GM21786 (cell line): Measurements from ENCODE around the gene DPY19L3.
A peak's percentile ranks its signal among the peaks of the same experiment; 100 is the strongest.
"Not testable (repeated sequence)": the region's sequence is repeated elsewhere in the genome, so short reads cannot be mapped to it uniquely, and the experiment has no call there.

Experiments used
- ATAC-seq: cut with Tn5 transposase; IDR thresholded peaks from one replicate; pipeline ENCODE4 v1.9.1; 2021; ENCODE audit not compliant: unreplicated experiment

The DPY19L3 gene

DNA sequence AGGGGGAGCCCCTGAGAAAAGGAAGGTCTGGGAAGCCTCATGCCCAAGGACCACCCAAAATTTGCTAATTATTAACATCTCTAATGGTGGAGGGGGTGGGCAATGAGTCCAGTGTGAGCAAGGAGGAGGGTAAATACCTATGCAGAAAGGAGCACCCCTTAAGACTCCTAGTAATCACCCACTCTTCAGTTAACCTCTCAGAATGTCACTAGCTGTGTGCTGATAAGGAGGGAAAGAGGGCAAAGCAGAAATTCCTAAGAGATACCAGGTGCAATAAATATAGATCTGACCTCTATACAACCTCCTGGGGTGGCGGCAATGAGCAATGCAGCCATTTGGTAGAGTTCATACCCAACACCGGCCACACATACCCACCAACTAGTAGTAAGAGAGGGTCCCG is 12.7 kb upstream of the DPY19L3 start:
- no peak for ATAC-seq

DNA sequence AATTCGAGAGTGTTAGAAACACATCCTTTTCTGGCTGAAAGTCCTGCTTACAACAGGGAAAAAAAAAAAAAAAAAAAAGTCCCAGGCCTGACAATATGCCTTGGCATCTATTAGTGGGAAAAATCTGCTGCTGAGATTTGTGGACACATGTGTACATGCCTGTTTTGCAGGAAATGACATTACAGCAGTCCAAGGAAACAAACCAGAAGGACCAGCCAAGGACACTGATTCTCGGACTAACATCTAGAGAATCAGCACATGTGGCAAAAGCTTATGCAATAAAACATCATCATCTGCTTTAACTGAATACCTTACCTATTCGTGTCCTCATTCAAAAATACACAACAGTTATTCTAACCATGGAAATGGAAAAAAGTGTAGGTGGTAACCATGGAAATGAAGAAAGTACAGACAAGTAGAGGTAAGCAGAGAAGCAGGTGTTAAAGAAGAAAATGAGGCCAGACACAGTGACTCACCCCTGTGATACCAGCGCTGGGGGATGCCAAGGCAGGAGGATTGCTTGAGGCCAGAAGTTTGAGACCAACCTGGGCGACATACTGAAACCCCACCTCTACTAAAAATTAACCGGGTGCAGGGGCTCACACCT is 9.4 kb upstream of the DPY19L3 start:
- no peak for ATAC-seq

DNA sequence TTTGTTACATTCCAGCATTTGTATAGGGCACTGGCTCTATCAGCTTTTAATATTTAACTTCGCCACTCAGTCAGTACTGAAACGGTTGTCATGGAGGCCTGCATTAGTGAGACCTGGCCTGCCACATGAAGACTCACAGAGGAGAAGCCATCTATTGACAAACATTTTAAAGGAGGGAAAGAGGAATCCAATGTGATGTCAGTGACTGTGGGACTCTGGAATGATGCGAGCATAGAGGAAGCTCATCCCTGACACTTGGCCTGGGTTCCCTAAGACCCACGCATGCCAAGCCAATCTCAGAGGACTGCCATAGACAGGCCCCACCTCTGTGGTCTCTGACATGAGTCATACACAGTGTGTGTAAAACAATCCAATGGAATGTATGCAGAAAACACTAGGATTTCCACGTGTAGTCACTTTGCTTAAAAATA is 7.9 kb upstream of the DPY19L3 start:
- ATAC-seq = no peak

DNA sequence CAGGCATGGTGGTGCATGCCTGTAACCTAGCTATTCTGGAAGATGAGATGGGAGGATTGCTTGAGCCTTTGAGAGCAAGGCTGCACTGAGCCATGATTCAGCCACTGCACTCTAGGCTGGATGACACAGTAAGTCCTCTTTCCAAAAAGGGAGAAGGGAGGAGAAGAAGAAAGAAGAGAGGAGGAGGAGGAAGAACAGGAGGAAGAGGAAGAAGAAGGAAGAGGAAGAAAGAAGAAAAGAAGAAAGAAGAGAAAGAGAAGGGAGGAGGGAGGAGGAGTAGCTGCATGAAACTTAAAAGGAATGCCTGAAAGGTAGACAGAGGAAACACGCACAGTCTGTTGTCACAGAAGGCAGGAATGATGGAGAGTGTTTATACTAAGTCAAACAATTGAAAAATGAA is 3.6 kb upstream of the DPY19L3 start:
- no peak for ATAC-seq

DNA sequence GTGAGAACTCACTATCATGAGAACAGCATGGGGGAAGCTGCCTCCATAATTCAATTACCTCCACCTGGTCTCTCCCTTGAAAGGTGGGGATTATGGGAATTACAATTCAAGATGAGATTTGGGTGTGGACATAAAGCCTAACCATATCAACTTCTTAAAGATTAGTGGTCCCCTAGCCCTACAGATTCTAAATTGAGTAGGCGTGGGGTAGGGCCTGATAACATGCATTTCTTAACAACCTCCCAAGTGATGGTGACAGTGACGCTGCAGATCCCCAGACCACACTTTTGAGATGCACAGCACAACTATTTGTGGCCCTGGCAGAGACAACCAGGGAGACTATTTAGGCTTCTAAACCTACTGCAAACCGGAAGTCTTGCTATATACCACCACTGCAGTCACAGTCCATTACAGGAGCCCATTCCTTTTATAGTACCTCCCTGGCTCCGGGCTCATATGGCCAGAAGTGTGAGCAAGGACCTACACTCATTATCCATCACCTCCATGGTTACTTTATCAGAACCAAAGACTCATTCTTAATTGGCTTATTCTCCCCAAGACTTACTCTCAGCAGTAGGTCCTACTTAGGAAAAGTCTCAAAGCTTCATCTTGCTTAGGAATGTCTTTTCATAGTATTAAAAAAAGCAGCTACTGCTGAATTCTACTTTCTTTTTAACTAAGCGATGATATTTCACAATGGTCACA is 2.1 kb upstream of the DPY19L3 start:
- ATAC-seq = no peak

DNA sequence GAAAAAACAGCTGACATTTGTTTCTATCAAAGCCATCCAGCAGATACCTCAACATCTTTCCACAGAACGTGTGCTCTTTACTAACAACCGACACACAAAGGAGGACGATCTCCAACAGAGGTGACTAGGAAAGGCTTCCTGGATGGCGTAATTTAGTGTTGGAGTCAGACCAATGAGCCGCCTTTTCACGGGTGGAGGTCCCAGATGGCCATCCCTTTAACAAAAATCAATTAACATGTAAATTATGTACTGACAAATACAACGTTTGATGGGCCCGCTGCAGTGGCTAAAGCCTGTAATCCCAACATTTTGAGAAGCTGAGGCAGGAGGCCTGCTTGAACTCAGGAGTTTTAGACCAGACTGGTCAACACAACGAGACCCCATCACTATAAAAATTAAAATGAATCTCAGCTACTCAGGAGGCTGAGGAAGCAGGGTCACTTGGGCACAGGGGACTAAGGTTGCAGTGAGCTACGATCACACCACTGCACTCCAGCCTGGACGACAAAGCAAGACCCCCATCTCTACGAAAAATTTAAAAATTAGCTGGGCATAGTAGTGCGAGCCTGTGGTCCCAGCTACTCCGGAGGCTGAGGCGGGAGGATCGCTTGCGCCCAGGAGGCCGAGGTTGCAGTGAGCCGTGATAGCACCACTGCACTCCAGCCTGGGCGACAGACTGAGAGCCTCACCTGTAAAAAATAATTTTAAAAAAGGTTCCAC is 1.2 kb upstream of the DPY19L3 start:
- ATAC-seq = no peak

DNA sequence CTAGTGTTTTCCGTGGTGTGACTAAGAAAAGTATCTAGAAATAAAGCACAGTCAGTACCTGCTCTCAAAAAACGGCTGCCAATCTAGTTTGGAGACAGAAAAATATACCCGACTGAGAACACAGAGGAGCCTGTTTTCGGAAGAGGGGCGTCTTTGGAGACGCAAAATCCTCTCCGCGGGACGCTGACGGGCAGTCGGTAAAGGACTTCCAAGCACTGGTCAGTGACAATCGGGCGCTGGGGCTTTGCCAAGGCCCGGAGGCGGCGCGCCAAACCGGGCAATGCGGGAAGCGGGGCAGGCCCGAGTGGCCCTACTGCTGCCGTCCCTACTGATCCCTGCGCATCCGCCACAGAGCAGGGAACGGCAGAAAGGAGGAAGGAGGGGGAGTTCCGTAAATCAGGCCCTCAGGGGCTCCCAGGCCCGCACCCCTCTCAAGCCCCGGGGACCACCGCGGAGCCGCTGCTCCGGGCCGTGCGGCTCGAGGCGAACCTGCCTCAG is 588 bp upstream of the DPY19L3 start:
- ATAC-seq = peak; percentile 9

DNA sequence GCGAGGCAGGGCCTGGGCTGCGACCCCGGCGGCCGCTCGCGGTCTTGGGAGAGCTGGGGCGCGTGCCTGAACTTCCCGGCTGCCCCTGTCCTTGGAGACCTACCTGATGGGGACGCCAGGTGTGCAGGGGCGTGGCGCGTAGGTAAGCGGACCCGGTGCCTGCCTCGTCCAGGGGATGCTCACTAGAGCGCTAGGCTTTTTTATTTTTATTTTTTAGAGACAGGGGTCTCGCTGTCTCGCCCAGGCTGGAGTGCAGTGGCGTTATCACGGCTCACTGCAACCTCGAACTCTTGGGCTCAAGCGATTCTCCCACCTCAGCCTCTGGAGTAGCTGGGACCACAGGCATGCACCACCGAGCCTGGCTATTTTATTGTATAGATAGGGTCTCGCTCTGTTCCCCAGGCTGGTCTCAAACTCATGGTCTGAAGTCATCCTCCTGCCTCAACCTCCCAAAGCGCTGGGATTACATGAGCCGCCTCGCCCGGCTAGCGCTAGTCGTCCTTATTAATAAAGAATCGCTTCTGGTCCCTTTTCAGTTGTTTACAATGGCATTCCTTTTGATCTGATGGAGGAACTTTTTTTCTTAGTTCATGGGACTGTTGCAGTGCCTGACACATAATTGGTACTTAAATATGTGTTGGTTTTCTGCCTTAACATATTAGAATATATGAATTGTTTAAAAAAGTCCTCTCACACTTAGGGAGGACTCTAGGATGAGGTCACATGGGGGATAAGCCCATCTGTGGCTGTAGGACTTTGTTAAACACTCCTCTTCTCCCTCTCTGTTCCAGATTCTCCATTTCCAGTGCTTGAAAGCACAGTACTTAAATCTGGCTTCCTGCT is 812 bp downstream of the DPY19L3 start:
- ATAC-seq = no peak

DNA sequence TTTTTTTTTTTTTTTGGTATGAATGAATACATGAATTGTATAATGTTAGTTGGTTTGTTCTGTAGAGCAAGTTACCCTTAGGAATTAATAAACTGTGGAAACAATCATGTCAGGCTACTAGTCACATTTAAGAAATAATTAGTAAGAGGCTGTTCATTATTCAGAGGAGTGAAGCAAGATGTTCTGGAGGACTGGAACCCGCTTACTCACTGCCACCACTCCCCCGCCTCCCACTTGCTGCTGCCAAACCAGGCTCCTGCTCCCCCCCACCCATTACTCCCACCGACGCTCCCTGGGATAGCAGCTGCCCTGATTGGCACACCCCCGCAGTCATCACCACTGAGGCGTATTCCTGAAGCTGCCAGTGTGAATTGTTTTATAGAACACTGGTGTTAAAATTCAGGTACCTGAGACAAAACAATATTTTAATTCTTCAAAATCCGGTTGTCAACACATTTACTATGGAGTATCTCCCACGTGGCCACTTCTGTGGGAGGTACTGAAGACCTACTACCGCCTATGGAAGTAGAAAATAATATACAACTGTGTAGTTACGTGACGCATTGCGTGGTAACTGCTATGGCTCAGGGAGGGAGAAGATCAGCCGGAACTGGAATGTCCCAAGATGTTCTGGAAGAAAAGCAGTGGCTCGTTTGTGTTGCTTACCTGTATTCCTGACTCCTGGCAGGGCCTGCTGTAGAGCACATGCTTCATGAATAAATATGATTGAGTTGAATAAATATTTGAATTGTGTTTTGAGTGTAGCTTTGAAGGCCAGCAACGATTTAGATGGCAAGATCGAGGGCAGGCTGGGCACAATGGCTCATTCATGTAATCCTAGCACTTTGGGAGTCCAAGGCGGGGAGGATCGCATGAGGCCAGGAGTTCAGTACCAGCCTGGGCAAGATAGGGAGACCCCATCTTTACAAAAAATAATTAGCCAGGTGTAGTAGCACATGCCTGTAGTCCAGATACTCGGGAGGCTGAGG is 1.7 kb downstream of the DPY19L3 start:
- ATAC-seq = no peak

DNA sequence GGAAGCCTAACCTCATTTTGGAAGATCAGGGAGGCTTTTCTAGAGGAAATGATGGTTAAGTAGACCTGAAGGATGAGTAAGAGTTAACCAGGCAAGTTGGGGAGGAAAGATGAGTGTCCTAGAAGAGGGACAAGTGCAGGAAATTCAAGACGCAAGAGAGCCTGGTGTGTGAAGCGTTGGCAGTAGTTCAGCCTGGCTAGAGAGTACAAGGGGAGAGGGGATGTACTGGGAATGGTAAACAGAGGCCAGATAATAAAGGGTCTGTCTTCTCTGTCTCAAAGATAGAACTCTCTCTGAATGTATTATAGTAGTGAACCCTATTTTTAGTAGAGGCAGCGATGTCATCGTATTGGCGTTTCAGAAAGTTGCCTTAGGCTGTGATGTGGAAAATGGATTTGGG is 9.7 kb downstream of the DPY19L3 start:
- no peak for ATAC-seq

DNA sequence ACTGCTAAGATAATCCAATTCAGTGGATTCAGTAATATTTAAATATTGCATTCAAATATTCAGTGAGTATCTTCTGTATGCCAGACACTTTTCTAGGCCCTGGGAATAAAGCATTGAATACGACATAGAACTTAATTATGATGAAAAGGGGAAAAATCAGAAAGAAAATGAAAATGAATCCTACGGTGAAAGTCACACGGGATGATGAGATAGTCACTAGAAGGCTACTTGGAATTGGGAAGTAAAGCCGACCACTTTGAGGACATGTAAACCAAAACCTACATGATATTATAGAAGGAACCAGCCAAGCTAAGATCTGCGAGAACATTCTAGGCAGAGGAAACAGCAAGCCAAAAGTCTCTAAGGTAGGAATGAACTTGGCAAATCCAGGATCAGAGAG is 10.1 kb downstream of the DPY19L3 start:
- no peak for ATAC-seq

DNA sequence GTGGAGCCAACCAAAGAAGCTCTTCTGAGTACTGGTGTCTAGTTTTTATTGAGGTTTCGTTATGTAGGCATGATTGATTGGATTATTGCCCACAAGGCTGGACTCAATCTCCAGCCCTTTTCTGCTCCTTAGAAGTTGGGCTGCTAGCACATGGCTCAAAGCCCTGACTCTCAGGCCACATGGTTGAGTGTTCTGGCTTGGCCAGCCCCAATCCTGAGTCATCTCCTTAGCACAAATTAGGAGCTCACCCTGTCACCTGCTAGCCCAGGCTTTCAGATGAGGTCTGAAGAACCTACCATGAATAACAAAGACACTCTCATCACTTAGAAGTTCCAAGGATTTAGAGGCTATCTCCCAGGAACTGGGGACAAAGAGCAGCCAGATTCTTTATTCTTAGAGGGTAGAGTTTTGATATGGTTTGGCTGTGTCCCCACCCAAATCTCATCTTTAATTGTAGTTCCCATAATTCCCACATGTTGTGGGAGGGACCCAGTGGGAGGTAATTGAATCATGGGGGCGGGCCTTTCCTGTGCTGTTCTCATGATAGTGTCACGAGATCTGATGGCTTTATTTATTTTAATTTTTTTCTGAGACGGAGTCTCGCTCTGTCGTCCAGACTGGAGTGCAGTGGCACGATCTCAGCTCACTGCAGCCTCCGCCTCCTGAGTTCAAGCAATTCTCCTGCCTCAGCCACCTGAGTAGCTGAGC is 11.3 kb downstream of the DPY19L3 start:
- no peak for ATAC-seq

DNA sequence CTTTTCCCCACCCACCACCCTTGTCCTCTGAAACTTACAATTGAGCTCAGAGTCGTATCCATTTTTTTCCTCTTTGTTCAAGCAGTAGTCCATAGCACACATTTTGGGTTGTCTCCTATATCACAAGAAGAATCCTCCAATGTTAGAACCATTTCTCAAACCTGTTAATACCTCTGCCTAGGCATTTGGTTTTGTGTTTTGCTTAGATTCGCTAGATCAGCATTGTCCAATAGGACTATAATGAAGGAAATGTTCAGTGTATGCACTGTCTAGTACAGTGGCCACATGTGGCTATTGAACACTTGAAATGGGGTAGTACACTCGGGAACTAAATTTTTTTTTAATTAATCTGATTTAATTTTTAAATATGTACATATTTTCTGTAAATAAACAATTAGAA is 12.6 kb downstream of the DPY19L3 start:
- ATAC-seq = no peak

DNA sequence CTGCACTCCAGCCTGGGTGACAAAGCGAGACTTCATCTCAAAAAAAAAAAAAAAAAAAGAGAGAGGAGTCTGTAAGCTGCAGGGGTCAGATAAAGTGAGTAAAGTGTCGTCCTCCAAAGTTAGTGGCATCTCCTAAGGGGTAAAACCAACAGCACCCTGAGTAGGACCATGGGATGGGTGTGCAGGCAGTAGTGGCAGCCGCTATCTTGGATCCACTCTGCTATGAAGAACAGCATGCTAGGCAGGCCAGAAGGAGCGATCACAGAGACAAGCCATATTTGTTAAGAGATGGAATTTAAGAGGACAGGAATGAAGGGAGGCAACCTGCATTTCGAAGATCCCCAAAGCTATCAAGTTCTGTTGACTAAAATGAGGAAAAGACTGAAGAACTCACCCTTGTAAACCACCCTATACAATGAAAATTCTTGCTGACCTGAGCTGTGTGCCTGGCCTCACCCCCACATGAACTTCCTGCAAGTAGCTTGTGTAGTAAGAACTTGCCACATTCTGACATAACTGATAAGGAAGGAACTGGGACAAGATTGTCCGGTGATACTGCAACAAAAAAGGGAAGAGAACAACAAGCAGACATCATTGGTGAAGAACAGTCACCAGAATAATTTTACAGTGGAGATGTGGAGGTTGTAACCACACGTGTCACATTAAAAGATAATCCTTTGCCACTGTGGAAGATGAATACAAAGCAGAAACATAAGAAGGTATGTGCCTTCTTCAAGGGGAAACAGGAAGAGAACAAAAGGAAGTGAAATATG is 16.2 kb downstream of the DPY19L3 start:
- no peak for ATAC-seq

DNA sequence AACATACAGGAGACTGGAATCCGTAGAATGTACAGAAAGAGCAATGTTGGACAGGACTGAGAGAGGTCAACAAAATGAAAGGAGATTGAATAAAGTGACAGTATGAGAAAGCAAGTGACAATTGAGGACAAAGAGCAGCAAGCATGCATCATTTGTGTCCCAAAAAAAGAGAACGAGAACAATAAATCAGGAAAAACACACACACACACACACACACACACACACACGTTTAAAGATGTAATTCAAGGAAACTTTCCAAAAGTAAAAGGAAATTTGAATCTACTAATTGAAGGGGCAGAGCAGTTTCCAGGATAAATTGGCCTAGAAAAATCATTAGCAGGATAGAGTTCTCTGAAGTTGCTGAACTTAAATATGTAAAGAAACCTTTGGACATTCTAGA is 16.9 kb downstream of the DPY19L3 start:
- no peak for ATAC-seq

DNA sequence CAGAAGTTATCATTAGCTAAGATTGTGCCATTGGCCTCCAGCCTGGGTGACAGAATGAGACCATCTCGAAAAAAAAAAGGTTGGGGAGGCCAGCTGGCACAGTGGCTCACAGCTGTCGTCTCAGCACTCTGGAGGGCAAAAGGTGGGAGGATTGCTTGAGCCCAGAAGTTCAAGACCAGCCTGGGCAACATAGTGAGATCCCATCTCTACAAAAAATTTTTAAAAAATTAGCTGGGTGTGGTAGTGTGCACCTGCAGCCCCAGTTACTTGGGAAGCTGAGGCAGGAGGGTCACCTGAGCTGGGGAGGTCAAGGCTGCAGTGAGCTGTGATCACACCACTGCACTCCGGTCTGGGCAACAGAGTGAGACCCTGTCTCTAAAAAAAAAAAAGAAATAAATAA is 18.4 kb downstream of the DPY19L3 start:
- not testable (repeated sequence) for ATAC-seq

DNA sequence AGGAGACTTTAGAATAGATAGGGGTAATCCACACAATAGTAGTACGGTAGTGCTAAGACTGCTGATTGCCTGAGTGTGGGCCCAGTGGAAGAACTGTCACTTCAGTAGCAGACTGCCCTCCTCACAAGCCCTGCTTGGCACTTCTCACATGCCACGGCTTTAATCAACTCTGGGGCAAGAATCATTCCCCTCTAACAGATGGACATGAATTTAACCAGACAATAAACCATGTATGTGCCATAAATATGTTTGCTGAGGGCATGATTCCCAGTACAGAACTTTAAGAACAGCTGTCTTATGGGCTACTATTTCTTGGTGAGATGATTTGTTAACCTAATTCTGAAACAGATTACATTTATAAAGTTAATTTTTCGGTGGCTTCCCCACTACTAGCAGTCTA is 22.0 kb downstream of the DPY19L3 start:
- ATAC-seq = no peak

DNA sequence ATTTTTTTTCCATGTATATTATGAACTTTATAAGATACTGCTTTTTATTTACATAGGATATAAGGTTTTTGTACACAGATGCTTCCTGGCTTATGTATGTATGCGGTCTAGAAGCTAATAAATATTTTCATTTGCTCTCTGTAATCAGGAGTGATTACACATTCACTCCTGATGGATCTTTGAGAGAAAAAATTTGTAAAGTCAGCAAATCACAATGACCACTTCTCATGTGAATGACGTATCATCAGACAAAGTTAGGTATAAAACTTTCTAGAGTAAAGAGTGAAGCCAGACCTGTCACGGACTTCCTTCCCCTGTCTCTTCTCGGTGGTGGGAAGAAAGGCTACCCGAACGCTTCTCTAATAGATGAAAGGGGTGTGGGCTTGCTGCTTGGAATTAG is 31.1 kb downstream of the DPY19L3 start:
- ATAC-seq = no peak

DNA sequence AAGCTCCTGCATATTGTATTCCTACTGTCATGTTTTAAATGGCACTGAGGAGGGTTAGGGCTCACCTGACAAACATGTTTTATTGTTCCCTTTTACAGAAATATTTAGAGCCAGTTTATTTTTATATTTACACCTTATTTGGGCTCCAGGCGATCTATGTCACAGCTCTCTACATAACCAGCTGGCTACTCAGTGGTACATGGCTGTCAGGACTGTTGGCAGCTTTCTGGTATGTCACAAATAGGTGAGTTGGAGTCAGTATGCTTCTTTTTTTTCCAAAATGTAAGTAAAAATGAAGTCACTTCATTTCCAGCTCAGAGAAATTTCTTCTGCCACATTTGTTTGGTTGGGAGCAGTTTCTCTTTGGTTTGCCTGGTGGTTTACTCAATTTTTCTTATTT is 31.5 kb downstream of the DPY19L3 start:
- no peak for ATAC-seq
